ENCODE measurements around the gene TMPRSS13.

TMPRSS13 gene

DNA sequence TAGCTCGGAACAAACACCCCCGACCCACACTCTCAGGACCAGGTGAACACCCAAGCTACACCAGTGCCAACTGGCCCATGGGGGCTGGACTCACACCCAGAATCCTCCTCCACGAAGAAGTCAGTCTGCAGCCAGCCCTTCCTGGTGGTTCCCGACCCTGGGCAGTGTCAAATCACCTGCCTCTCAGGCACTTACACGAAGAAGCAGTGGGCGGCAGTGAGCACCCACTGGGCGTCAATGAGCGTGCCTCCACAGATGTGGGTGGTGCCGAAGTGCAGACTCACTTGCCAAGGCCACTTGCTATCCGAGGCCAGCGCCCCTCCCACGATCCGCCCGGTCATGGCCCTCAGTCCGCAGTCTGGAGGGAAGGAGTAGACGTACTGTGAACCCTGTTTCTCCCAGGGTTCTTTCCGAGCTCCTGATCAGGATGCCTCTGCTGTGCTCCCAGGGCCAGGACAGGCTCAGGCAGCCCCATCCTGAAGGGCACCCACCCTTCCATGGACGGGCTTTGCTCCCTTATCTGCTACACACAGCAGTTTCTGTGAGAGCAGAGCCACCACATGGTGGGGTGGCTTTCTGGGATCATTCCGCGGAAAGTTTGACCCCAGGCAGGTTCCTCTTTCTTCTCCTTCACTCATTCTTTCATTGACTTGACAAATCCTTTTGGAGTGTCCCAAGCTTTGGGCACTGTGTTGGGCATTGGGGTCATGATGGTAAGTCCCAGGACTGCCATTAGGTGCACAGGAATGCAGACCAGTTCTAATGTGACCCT lies 19.4 kb downstream of the TMPRSS13 start:
- no peak overlapping the region for H3K4me3 ChIP-seq (ENCODE audit: low read depth in 1 of 2, low read length in 2 of 2)
- H3K27me3 ChIP-seq (ENCODE audit: low read depth, low read length), result no peaks in the 10 kb centered on the region
- H3K4me1 ChIP-seq (ENCODE audit: control insufficient read depth in 1 of 2, insufficient read depth in 2 of 2, low read length in 2 of 2), result peaks cover 5 to 7% of the 10 kb centered on the region in 2 donors
- H3K9me3 ChIP-seq (ENCODE audit: control insufficient read depth in 1 of 2, low read length in 2 of 2), result no peaks in the 10 kb centered on the region
- H3K27ac ChIP-seq (ENCODE audit: low read length), result no peak overlapping the region
- H3K36me3 ChIP-seq (ENCODE audit: control insufficient read depth in 1 of 2, insufficient read depth in 2 of 2, low read length in 2 of 2), result no peaks in the 10 kb centered on the region

DNA sequence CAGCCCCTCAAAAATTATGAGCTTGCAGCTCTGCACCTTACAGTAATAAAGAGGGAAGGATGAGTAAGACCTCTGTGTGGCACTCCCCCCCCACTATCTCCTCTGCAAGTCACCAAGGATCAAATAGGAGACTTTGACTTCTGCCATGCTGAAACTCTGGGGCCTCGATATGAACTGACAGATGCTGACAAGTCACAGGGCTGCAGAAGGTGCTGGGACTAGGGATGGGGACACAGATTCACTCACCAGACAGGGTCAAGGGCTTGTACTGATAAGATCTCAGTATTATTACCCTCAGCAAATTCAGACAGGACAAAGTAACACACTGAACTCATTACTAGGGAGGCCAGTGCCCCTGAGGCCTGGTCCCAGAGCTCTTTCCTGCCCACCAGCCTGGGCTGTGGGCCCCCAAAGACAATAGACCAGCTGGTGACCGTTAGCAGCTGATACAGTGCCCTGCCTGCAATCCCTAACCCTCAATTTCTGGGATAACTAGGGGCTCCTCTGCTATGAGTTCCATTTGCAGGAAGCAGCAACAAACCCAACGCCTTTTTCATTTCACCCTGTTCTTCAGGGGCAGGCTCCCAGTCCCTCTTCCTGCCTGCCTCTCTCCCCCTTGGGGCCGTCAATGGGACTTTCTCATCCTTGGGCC lies 20.1 kb downstream of the TMPRSS13 start:
- Histone ChIP-seq H3K4me3 (ENCODE audit: low read depth in 1 of 2, low read length in 2 of 2) (no peak overlapping the region), H3K9me3 (ENCODE audit: control insufficient read depth in 1 of 2, low read length in 2 of 2) (no peaks in the 10 kb centered on the region), H3K4me1 (ENCODE audit: control insufficient read depth in 1 of 2, insufficient read depth in 2 of 2, low read length in 2 of 2) (peaks cover 5 to 7% of the 10 kb centered on the region in 2 donors), H3K27me3 (ENCODE audit: low read depth, low read length) (no peaks in the 10 kb centered on the region), H3K27ac (ENCODE audit: low read length) (no peak overlapping the region), H3K36me3 (ENCODE audit: control insufficient read depth in 1 of 2, insufficient read depth in 2 of 2, low read length in 2 of 2) (no peaks in the 10 kb centered on the region)

DNA sequence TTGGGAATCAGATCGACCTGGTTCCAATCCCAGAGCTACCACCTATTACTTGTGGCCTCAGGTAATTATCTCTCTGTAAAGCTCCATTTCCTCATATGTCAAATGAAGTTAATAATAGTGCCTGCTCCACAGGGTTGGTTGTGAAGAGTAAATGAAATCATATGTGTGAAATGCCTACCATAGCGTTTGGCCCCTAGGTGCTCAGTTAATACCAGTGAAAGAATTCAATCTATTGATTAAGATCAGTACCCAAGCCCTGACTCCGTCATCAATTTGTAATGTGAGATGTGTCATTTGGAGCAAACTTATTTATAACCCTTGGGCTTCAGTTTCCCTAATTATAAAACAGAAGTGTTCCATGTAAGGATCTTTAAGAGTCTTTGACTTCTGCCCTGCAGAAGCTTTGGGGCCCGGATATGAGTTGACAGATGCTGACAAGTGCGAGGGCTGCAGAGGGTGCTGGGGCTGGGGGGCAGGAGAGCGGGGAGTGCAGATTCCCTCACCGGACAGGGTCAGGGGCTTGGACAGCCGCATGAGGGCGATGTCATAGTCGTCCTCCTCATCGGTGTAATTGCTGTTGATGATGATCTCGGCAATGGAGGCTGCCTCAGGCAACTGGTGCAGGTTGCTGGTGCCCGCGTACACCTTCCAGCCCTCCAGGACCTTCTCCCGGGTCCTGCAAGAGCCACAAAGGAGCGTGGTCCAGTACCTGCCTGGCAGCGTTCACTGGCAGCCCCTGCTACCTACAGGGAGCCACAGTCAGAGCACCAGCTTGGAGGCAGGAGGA lies 20.9 kb downstream of the TMPRSS13 start:
- Histone ChIP-seq H3K36me3 (ENCODE audit: control insufficient read depth in 1 of 2, insufficient read depth in 2 of 2, low read length in 2 of 2) (no peaks in the 10 kb centered on the region), H3K27me3 (ENCODE audit: low read depth, low read length) (no peaks in the 10 kb centered on the region), H3K27ac (ENCODE audit: low read length) (no peak overlapping the region), H3K4me1 (ENCODE audit: control insufficient read depth in 1 of 2, insufficient read depth in 2 of 2, low read length in 2 of 2) (peaks cover 5 to 7% of the 10 kb centered on the region in 2 donors), H3K4me3 (ENCODE audit: low read depth in 1 of 2, low read length in 2 of 2) (no peak overlapping the region), H3K9me3 (ENCODE audit: control insufficient read depth in 1 of 2, low read length in 2 of 2) (no peaks in the 10 kb centered on the region)

- Histone ChIP-seq H3K27me3 (ENCODE audit: low read depth, low read length) (no peaks in the 10 kb centered on the region), H3K27ac (ENCODE audit: low read length) (no peak overlapping the region), H3K4me3 (ENCODE audit: low read depth in 1 of 2, low read length in 2 of 2) (no peak overlapping the region), H3K36me3 (ENCODE audit: control insufficient read depth in 1 of 2, insufficient read depth in 2 of 2, low read length in 2 of 2) (no peaks in the 10 kb centered on the region), H3K4me1 (ENCODE audit: control insufficient read depth in 1 of 2, insufficient read depth in 2 of 2, low read length in 2 of 2) (peaks cover 5 to 7% of the 10 kb centered on the region in 2 donors), H3K9me3 (ENCODE audit: control insufficient read depth in 1 of 2, low read length in 2 of 2) (no peaks in the 10 kb centered on the region)
Observed at GRCh38 chr11:117907276-117908108, 21.7 kb downstream of the TMPRSS13 start.

DNA sequence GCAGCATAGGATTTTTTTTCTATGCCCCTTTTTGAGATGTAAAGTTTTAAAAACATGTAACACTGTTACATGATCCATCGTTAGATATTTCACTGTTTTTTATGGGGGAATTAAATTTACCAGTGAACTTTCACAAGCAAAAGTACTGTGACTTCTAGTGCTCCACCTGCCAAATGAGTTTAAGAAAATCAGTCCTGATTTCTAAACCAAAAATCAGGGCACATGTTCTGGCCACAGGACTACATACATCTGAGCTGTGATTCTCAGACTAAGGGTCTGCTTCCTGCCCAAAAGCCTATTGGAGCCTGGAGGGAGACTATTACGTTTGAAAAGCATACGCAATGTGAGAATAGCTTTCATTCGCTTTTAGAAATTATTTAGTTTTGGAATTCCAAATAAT lies 22.5 kb downstream of the TMPRSS13 start:
- Histone ChIP-seq H3K4me1 (ENCODE audit: control insufficient read depth in 1 of 2, insufficient read depth in 2 of 2, low read length in 2 of 2) (peaks cover 5 to 7% of the 10 kb centered on the region in 2 donors), H3K36me3 (ENCODE audit: control insufficient read depth in 1 of 2, insufficient read depth in 2 of 2, low read length in 2 of 2) (no peaks in the 10 kb centered on the region), H3K9me3 (ENCODE audit: control insufficient read depth in 1 of 2, low read length in 2 of 2) (no peaks in the 10 kb centered on the region), H3K4me3 (ENCODE audit: low read depth in 1 of 2, low read length in 2 of 2) (no peak overlapping the region), H3K27me3 (ENCODE audit: low read depth, low read length) (no peaks in the 10 kb centered on the region), H3K27ac (ENCODE audit: low read length) (no peak overlapping the region)

DNA sequence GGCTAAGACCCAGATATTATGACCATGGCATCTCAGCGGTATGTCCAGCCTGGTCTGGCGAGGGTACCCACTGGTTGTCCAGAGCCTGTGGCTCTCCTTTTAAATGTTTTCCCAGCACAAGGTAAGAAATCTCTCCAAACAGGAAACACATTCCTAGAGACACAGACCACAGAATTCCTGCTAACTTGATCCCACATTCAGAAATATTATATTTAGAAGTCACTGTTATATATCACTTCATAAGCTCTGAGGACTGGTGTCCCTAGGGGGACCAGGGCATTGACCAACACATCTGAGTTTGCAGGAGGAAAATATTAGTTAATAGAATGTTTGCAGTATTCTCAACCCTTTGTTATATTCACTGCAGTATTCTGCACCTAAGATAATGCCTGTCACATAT lies 23.1 kb downstream of the TMPRSS13 start:
- Histone ChIP-seq H3K36me3 (ENCODE audit: control insufficient read depth in 1 of 2, insufficient read depth in 2 of 2, low read length in 2 of 2) (no peaks in the 10 kb centered on the region), H3K27ac (ENCODE audit: low read length) (no peak overlapping the region)

GRCh38 chr11:117905524-117905923 lies 23.7 kb downstream of the TMPRSS13 start:
- Histone ChIP-seq H3K27ac (ENCODE audit: low read length) (no peak overlapping the region), H3K27me3 (ENCODE audit: low read depth, low read length) (no peaks in the 10 kb centered on the region), H3K4me1 (ENCODE audit: control insufficient read depth in 1 of 2, insufficient read depth in 2 of 2, low read length in 2 of 2) (peaks cover 5 to 7% of the 10 kb centered on the region in 2 donors), H3K36me3 (ENCODE audit: control insufficient read depth in 1 of 2, insufficient read depth in 2 of 2, low read length in 2 of 2) (no peaks in the 10 kb centered on the region), H3K9me3 (ENCODE audit: control insufficient read depth in 1 of 2, low read length in 2 of 2) (no peaks in the 10 kb centered on the region), H3K4me3 (ENCODE audit: low read depth in 1 of 2, low read length in 2 of 2) (no peak overlapping the region)

More for the DNA sequence above, 23.1 kb downstream of the TMPRSS13 start:
- H3K9me3 ChIP-seq (ENCODE audit: control insufficient read depth in 1 of 2, low read length in 2 of 2), result no peaks in the 10 kb centered on the region
- peaks cover 5 to 7% of the 10 kb centered on the region in 2 donors for H3K4me1 ChIP-seq (ENCODE audit: control insufficient read depth in 1 of 2, insufficient read depth in 2 of 2, low read length in 2 of 2)
- no peak overlapping the region for H3K4me3 ChIP-seq (ENCODE audit: low read depth in 1 of 2, low read length in 2 of 2)
- no peaks in the 10 kb centered on the region for H3K27me3 ChIP-seq (ENCODE audit: low read depth, low read length)

DNA sequence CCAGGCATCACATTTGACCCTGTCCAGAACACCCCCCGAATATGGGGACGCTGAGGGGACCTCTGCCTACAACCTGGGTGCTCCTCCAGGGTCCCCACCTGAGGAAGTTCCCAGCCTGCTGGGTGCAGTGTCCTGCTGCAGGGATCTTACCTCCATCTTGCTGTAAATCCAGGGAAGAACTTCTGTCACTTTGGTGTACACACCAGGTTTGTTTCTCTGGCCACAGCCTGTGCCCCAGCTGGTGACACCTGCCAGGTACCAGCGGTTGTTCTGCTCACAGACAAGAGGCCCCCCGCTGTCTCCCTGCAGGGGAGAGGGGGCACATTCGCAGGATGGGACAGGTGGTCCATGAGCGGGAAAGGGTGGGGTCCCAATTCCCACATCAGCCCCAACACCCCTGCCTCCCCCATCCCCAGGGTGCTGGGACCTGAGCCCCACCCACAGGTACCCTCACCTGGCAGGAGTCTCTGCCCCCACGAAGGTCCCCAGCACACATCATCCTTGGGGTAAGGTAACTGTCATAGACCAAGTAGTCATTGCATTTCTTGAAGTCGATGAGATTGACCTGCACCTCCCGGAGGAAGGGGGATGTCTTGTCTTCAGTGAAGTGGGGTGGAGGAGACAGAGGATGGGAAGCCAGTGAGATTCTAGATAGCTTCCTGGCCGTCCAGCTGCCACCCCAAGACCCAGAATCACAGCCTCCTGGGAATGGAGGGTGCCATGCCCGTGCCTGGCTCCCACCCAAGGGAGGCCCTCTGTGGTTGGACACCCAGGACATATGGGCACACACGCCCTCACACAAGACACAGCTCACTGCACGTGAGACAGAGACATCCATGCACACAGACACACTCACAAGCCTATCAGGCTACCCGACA lies 25.5 kb downstream of the TMPRSS13 start:
- H3K9me3 ChIP-seq (ENCODE audit: control insufficient read depth in 1 of 2, low read length in 2 of 2), result no peaks in the 10 kb centered on the region
- no peak overlapping the region for H3K27ac ChIP-seq (ENCODE audit: low read length)
- no peaks in the 10 kb centered on the region for H3K27me3 ChIP-seq (ENCODE audit: low read depth, low read length)
- H3K4me3 ChIP-seq (ENCODE audit: low read depth in 1 of 2, low read length in 2 of 2), result no peak overlapping the region
- no peaks in the 10 kb centered on the region for H3K36me3 ChIP-seq (ENCODE audit: control insufficient read depth in 1 of 2, insufficient read depth in 2 of 2, low read length in 2 of 2)
- peaks cover 5 to 7% of the 10 kb centered on the region in 2 donors for H3K4me1 ChIP-seq (ENCODE audit: control insufficient read depth in 1 of 2, insufficient read depth in 2 of 2, low read length in 2 of 2)

DNA sequence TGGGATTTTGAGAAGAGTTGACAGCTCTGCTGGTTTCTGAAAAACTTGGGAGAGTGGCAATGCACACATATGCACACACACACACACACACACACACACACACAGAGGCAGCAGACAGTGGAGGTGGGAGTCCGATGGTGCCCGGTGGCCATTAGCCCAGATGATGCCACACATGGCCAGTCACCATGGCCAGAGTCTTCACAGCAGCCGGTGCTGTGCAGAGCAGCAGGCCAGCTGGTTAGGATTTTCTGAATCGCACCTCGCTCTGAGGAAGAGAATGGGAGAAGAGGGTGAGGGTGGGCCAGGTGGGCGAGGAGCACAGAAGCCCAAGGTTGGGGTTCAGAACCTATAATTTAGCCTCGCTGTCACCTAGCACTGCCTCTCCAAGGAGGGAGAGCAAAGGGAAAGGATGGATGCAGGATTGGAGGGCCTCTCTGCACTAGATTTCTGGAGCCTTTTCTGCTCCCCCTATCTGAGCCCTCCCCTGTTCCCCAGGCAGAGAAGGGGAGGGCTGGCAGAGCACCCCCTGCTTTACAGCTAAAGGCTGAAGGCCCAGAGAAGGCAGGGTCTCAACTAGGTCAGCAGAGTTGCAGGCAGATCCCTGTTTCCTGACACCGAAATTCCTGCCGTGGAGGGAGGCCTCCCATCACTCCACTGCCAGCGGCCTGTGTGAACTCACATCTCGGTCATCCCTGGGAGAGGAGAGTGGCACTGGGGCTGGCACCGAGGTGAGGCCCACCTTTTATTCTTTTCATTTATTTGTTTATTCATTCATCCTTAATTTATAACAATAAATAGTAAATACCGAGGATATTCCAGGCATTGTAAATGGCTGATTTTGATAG lies 27.0 kb downstream of the TMPRSS13 start:
- Histone ChIP-seq H3K4me3 (ENCODE audit: low read depth in 1 of 2, low read length in 2 of 2) (no peak overlapping the region), H3K4me1 (ENCODE audit: control insufficient read depth in 1 of 2, insufficient read depth in 2 of 2, low read length in 2 of 2) (no peaks in the 10 kb centered on the region), H3K27ac (ENCODE audit: low read length) (no peak overlapping the region), H3K27me3 (ENCODE audit: low read depth, low read length) (no peaks in the 10 kb centered on the region), H3K9me3 (ENCODE audit: control insufficient read depth in 1 of 2, low read length in 2 of 2) (no peaks in the 10 kb centered on the region), H3K36me3 (ENCODE audit: control insufficient read depth in 1 of 2, insufficient read depth in 2 of 2, low read length in 2 of 2) (no peaks in the 10 kb centered on the region)
